T-helper 2 cell (primary cell): Measurements from ENCODE around the gene MCC.

Source experiments
- DNase-seq, 5 experiments: peaks; one replicate each; pipeline versions ENCODE4 v3.0.0 to v3.0.0-alpha.2; 2012 to 2022

MCC gene

GRCh38 chr5:113169720-113170119 lies 318.5 kb downstream of the MCC start:
- DNase-seq, result no peak

- no peak for DNase-seq
These were observed 320.3 kb downstream of the MCC start for GRCh38 chr5:113167985-113168384.

- no peak for DNase-seq
These were observed 321.3 kb downstream of the MCC start for GRCh38 chr5:113166852-113167366.

- DNase-seq, result no peak
These were observed 322.0 kb downstream of the MCC start for GRCh38 chr5:113166261-113166660.

- DNase-seq, result no peak
These were observed 324.2 kb downstream of the MCC start for GRCh38 chr5:113164021-113164420.

- no peak for DNase-seq
These were observed 324.9 kb downstream of the MCC start for GRCh38 chr5:113163328-113163727.

GRCh38 chr5:113162770-113163169 lies 325.5 kb downstream of the MCC start:
- DNase-seq, result no peak

- DNase-seq, result no peak
These were observed 326.0 kb downstream of the MCC start for GRCh38 chr5:113162208-113162607.

GRCh38 chr5:113161806-113162205 lies 326.4 kb downstream of the MCC start:
- DNase-seq, result no peak

GRCh38 chr5:113157886-113158285 lies 330.4 kb downstream of the MCC start:
- no peak for DNase-seq

- DNase-seq, result no peak
These were observed 331.9 kb downstream of the MCC start for GRCh38 chr5:113156271-113156877.

- no peak for DNase-seq
These were observed 334.6 kb downstream of the MCC start for GRCh38 chr5:113153512-113154097.

GRCh38 chr5:113152380-113152740 lies 335.9 kb downstream of the MCC start:
- no peak for DNase-seq

GRCh38 chr5:113151641-113152379 lies 336.4 kb downstream of the MCC start:
- no peak for DNase-seq

GRCh38 chr5:113150821-113151220 lies 337.4 kb downstream of the MCC start:
- no peak for DNase-seq

- no peak for DNase-seq
These were observed 338.0 kb downstream of the MCC start for GRCh38 chr5:113150221-113150620.

- DNase-seq, result no peak
These were observed 340.7 kb downstream of the MCC start for GRCh38 chr5:113147537-113147936.

- DNase-seq, result no peak
These were observed 341.1 kb downstream of the MCC start for GRCh38 chr5:113147101-113147508.

- DNase-seq, result no peak
These were observed 342.4 kb downstream of the MCC start for GRCh38 chr5:113145757-113146387.

GRCh38 chr5:113142186-113142585 lies 346.1 kb downstream of the MCC start:
- DNase-seq, result no peak

- DNase-seq, result no peak
These were observed 347.2 kb downstream of the MCC start for GRCh38 chr5:113140837-113141671.

GRCh38 chr5:113133211-113133975 lies 354.9 kb downstream of the MCC start:
- DNase-seq, result no peak
